Astrocyte (in vitro differentiated cells and primary cell): ENCODE measurements around the gene EPB41L3. TPM values are rescaled to one million over a fixed set of nuclear protein-coding genes. Genes with fewer than 3 reads are reported as not detected.
A peak's percentile ranks its signal among the peaks of the same experiment; 100 is the strongest.

Experiments used
- DNase-seq: peaks from one replicate; pipeline ENCODE4 v3.0.0-alpha.2; 2010; ENCODE audit warnings: low read depth
- FAIRE-seq: peaks from 2 replicates; lab custom pipeline; 2011; peaks lifted over from hg19 to GRCh38; lab: Jason Lieb, UNC
- H2AFZ ChIP-seq: 2 replicates; pipeline ENCODE4 v1.6.0; 2012; ENCODE audit warnings: low read depth, low read length, inconsistent platforms
- H3K27ac ChIP-seq: 2 replicates; pipeline ENCODE4 v1.5.1; 2011; ENCODE audit warnings: low read depth, low read length, inconsistent platforms
- H3K27me3 ChIP-seq: 2 replicates; pipeline ENCODE4 v1.6.0; 2011; ENCODE audit warnings: low read length, inconsistent platforms; ENCODE audit not compliant: insufficient read depth
- H3K36me3 ChIP-seq: 2 replicates; pipeline ENCODE4 v1.5.1; 2011; ENCODE audit warnings: low read length, inconsistent platforms; ENCODE audit not compliant: insufficient read depth
- H3K4me1 ChIP-seq: 2 replicates; pipeline ENCODE4 v1.5.1; 2011; ENCODE audit warnings: low read length, inconsistent platforms; ENCODE audit not compliant: insufficient read depth
- H3K4me2 ChIP-seq: 2 replicates; pipeline ENCODE4 v1.6.0; 2012; ENCODE audit warnings: low read length, inconsistent platforms
- H3K4me3 ChIP-seq: 2 replicates; pipeline ENCODE4 v1.5.1; 2011; ENCODE audit warnings: low read depth, mild to moderate bottlenecking, low read length, inconsistent platforms; ENCODE audit not compliant: insufficient read depth
- H3K79me2 ChIP-seq: 2 replicates; pipeline ENCODE4 v1.6.0; 2012; ENCODE audit warnings: mild to moderate bottlenecking, low read length, inconsistent platforms; ENCODE audit not compliant: insufficient read depth
- H3K9ac ChIP-seq: 2 replicates; pipeline ENCODE4 v1.6.0; 2012; ENCODE audit warnings: mild to moderate bottlenecking, low read length, inconsistent platforms
- H3K9me3 ChIP-seq: 2 replicates; pipeline ENCODE4 v1.5.1; 2012; ENCODE audit warnings: low read depth, mild to moderate bottlenecking, low read length, inconsistent platforms; ENCODE audit not compliant: insufficient read depth
- H4K20me1 ChIP-seq: 2 replicates; pipeline ENCODE4 v1.6.0; 2012; ENCODE audit warnings: low read length, inconsistent platforms; ENCODE audit not compliant: insufficient read depth
- H3K27ac Mint-ChIP-seq: one replicate; pipeline ENCODE4 v1.8.0; 2021; ENCODE audit warnings: mild to moderate bottlenecking, mixed read lengths; ENCODE audit not compliant: unreplicated experiment
- H3K27me3 Mint-ChIP-seq: one replicate; pipeline ENCODE4 v1.8.0; 2021; ENCODE audit warnings: low read depth, mixed read lengths; ENCODE audit not compliant: unreplicated experiment
- H3K36me3 Mint-ChIP-seq: one replicate; pipeline ENCODE4 v1.8.0; 2021; ENCODE audit warnings: low read depth, mixed read lengths; ENCODE audit not compliant: unreplicated experiment
- H3K4me1 Mint-ChIP-seq: one replicate; pipeline ENCODE4 v1.8.0; 2021; ENCODE audit warnings: low read depth, mixed read lengths; ENCODE audit not compliant: unreplicated experiment
- H3K4me3 Mint-ChIP-seq: one replicate; pipeline ENCODE4 v1.8.0; 2021; ENCODE audit warnings: mild to moderate bottlenecking, moderate library complexity, mixed read lengths; ENCODE audit not compliant: unreplicated experiment
- H3K9me3 Mint-ChIP-seq: one replicate; pipeline ENCODE4 v1.8.0; 2021; ENCODE audit warnings: mild to moderate bottlenecking, mixed read lengths; ENCODE audit not compliant: unreplicated experiment
- CTCF ChIP-seq: IDR thresholded peaks from 2 replicates; pipeline ENCODE4 v1.5.1; 2011; ENCODE audit warnings: low read depth, mild to moderate bottlenecking, inconsistent platforms, low read length, moderate library complexity; ENCODE audit not compliant: insufficient read depth
- EZH2 ChIP-seq: IDR thresholded peaks from 2 replicates; pipeline ENCODE4 v1.6.1; 2012; ENCODE audit warnings: mild to moderate bottlenecking, low read length, inconsistent platforms; ENCODE audit not compliant: insufficient read depth
- total RNA-seq: library from RNA; stranded (reverse); gene quantifications from 2 replicates; pipeline ENCODE4 v1.2.1, GENCODE V29; 2021

Gene EPB41L3
- total RNA-seq, 1 donor from 2014 or later: 97.0 TPM

- Mint-ChIP-seq H3K4me1 (peaks cover 47% of the 10 kb centered on the region), H3K27me3 (no peaks in the 10 kb centered on the region), H3K4me3 (no peak overlapping the region), H3K36me3 (peaks cover 2% of the 10 kb centered on the region), H3K9me3 (no peaks in the 10 kb centered on the region), H3K27ac (peak overlapping the region; percentile 10)
- no peak overlapping the region for H2AFZ ChIP-seq
- no peaks in the 10 kb centered on the region for H3K27me3 ChIP-seq
- peak overlapping the region; percentile 15 for H3K9ac ChIP-seq
- H3K9me3 ChIP-seq: no peaks in the 10 kb centered on the region
- H3K79me2 ChIP-seq: peaks cover 32% of the 10 kb centered on the region
- H3K4me2 ChIP-seq: peak overlapping the region; percentile 61
- peak overlapping the region; percentile 19 for H3K27ac ChIP-seq
- H3K4me1 ChIP-seq: peaks cover 10% of the 10 kb centered on the region
- H3K36me3 ChIP-seq: no peaks in the 10 kb centered on the region
- DNase-seq: no peak
- H3K4me3 ChIP-seq: peak overlapping the region; percentile 7
- TF ChIP-seq EZH2: no peak
- no peak for TF ChIP-seq CTCF
- H4K20me1 ChIP-seq: peaks cover 11% of the 10 kb centered on the region
- no peak for FAIRE-seq
Observed at GRCh38 chr18:5518179-5518770, 25.5 kb downstream of the EPB41L3 start.

GRCh38 chr18:5516841-5517240 lies 27.0 kb downstream of the EPB41L3 start:
- H3K4me1 Mint-ChIP-seq: peaks cover 56% of the 10 kb centered on the region

More at GRCh38 chr18:5516841-5517240, 27.0 kb downstream of the EPB41L3 start:
- Histone ChIP-seq H3K79me2 (peaks cover 45% of the 10 kb centered on the region), H3K4me2 (no peak overlapping the region), H3K27ac (no peak overlapping the region), H3K36me3 (no peaks in the 10 kb centered on the region), H3K27me3 (no peaks in the 10 kb centered on the region), H3K4me3 (no peak overlapping the region), H4K20me1 (peaks cover 15% of the 10 kb centered on the region), H3K9me3 (no peaks in the 10 kb centered on the region), H2AFZ (no peak overlapping the region), H3K9ac (no peak overlapping the region), H3K4me1 (peaks cover 10% of the 10 kb centered on the region)
- H3K9me3 Mint-ChIP-seq: no peaks in the 10 kb centered on the region
- FAIRE-seq (no peak), DNase-seq (no peak)
- no peak overlapping the region for H3K4me3 Mint-ChIP-seq
- TF ChIP-seq EZH2: no peak
- TF ChIP-seq CTCF: no peak
- H3K27me3 Mint-ChIP-seq: no peaks in the 10 kb centered on the region
- no peak overlapping the region for H3K27ac Mint-ChIP-seq
- peaks cover 2% of the 10 kb centered on the region for H3K36me3 Mint-ChIP-seq
